ENCODE measurements around the gene CYCS.

GRCh38 chr7:25171071-25171470 is 46.0 kb upstream of the CYCS start:
- TF ChIP-seq CTCF (IDR thresholded peaks at IDR 0.05), result no peak
- TF ChIP-seq POLR2A (IDR thresholded peaks at IDR 0.05), result no peak
